Measurements from ENCODE around the gene COA6. TPM values are rescaled to one million over a fixed set of nuclear protein-coding genes. Genes with fewer than 3 reads are reported as not detected.

The COA6 gene
- total and polyA plus RNA-seq, 2 donors = 40.5 to 64.3 TPM

Other genes starting within 250 kb of the COA6 start
- 29.0 TPM for gene TARBP1, start 105.7 kb downstream of the COA6 start, total RNA-seq
- 66.3 TPM for gene TARBP1, start 105.7 kb downstream of the COA6 start, polyA plus RNA-seq
- gene IRF2BP2, start 236.7 kb downstream of the COA6 start, total RNA-seq = 50.1 TPM
- gene IRF2BP2, start 236.7 kb downstream of the COA6 start, polyA plus RNA-seq = 60.3 TPM

All from thymus (tissue), 2 donors.